Karpas-422 (cell line): ENCODE measurements around the gene TAS2R40. TPM values are rescaled to one million over a fixed set of nuclear protein-coding genes. Genes with fewer than 3 reads are reported as not detected.
A peak's percentile ranks its signal among the peaks of the same experiment; 100 is the strongest.
"Not testable (repeated sequence)": the region's sequence is repeated elsewhere in the genome, so short reads cannot be mapped to it uniquely, and the experiment has no call there.

ENCODE experiments used
- DNase-seq: peaks from one replicate; pipeline ENCODE4 v3.0.0-alpha.2; 2015
- H2AFZ ChIP-seq: fragments of 200-600 bp; sonication (generic); 2 replicates; pipeline ENCODE4 v1.6.1; 2014; ENCODE audit warnings: antibody characterized with exemption, low read length, mixed read lengths
- H3K27ac ChIP-seq: fragments of 200-600 bp; sonication (generic); 2 replicates; pipeline ENCODE4 v1.5.1; 2014; ENCODE audit warnings: mild to moderate bottlenecking, low read length, moderate library complexity
- H3K27me3 ChIP-seq: fragments of 200-600 bp; sonication (generic); 2 replicates; pipeline ENCODE4 v1.6.1; 2014; ENCODE audit warnings: low read length, mixed read lengths
- H3K36me3 ChIP-seq: fragments of 200-600 bp; sonication (generic); 2 replicates; pipeline ENCODE4 v1.6.1; 2014; ENCODE audit warnings: low read length, mixed read lengths; ENCODE audit not compliant: insufficient read depth
- H3K4me1 ChIP-seq: fragments of 200-600 bp; sonication (generic); 2 replicates; pipeline ENCODE4 v1.6.1; 2014; ENCODE audit warnings: mild to moderate bottlenecking, low read length, mixed read lengths
- H3K4me2 ChIP-seq: fragments of 200-600 bp; sonication (generic); 2 replicates; pipeline ENCODE4 v1.6.1; 2014; ENCODE audit warnings: low read length, low read depth, mild to moderate bottlenecking; ENCODE audit not compliant: poor library complexity, severe bottlenecking
- H3K4me3 ChIP-seq: fragments of 200-600 bp; sonication (generic); 2 replicates; pipeline ENCODE4 v1.5.1; 2014; ENCODE audit warnings: mild to moderate bottlenecking, antibody characterized with exemption, low read length, mixed read lengths
- H3K79me2 ChIP-seq: fragments of 200-600 bp; sonication (generic); 2 replicates; pipeline ENCODE4 v1.6.1; 2014; ENCODE audit warnings: mild to moderate bottlenecking, low read length, mixed read lengths
- H3K9ac ChIP-seq: fragments of 200-600 bp; sonication (generic); 2 replicates; pipeline ENCODE4 v1.6.0; 2014; ENCODE audit warnings: low read length
- H3K9me2 ChIP-seq: fragments of 200-600 bp; sonication (generic), shearing (Covaris generic); replicated peaks from 2 replicates; pipeline ENCODE4 v1.6.0; 2014; ENCODE audit warnings: mild to moderate bottlenecking, low read length, moderate library complexity; ENCODE audit not compliant: insufficient read depth
- H3K9me3 ChIP-seq: fragments of 300-700, 200-600 bp; sonication (generic); 2 replicates; pipeline ENCODE4 v1.6.1; 2014; ENCODE audit warnings: low read length, mixed read lengths
- H4K20me1 ChIP-seq: fragments of 200-600 bp; sonication (generic); 2 replicates; pipeline ENCODE4 v1.6.1; 2014; ENCODE audit warnings: mild to moderate bottlenecking, antibody characterized with exemption, low read length, low read depth; ENCODE audit not compliant: insufficient read depth
- total RNA-seq: library from RNA; depleted of rRNA; stranded (reverse); fragments of >200 nt; shearing (Covaris generic); gene quantifications from 2 replicates; pipeline ENCODE4 v1.2.3, GENCODE V29; 2014; ENCODE audit warnings: low replicate concordance

TAS2R40 gene
- total RNA-seq, 1 experiment from 2014 or later, result not detected

DNA sequence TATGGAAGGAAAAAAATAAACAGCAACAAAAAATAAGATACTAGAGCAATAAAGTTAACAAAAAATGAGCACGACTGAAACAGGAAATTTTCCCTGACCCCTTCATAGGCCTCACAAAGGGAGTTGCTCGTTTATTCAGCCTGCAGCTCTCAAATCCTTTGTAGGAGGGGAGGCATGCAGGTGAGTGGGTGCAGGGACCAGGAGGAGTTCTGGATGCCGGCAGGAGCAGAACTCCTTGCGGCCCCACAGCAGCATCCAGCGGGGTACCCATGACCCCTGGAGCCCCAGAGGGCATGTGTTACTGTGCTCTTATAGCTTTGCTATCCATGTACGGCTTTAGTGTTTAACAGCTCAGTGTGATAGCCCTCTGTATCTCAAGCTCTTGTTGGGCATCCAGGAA lies 32.8 kb upstream of the TAS2R40 start:
- Histone ChIP-seq H3K9me2 (no peaks in the 10 kb centered on the region), H3K36me3 (no peaks in the 10 kb centered on the region), H2AFZ (no peak overlapping the region), H3K27me3 (no peaks in the 10 kb centered on the region), H3K4me2 (no peak overlapping the region), H3K4me1 (no peaks in the 10 kb centered on the region), H3K9me3 (no peaks in the 10 kb centered on the region), H3K9ac (no peak overlapping the region), H4K20me1 (no peaks in the 10 kb centered on the region), H3K27ac (no peak overlapping the region), H3K79me2 (no peaks in the 10 kb centered on the region), H3K4me3 (no peak overlapping the region)
- DNase-seq, result no peak

DNA sequence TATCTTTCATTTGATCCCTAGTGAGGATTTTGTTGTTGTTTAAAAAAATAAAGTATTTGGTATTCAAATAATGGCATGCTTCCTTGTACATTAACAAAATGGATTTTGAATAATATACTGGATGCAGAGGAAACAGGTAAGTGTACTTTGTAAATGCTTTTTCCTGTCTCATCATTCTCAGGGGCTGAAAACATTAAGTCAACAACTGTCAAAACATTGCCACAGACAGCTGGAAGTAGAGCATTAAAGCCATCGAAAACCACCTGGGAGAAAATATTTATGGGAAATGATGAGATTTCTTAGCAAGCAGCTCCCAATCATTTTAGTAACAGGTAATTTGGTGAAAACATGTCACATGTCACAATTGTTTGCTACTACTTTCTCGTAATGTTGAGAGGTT lies 28.0 kb upstream of the TAS2R40 start:
- Histone ChIP-seq H3K36me3 (no peaks in the 10 kb centered on the region), H3K9ac (no peak overlapping the region), H3K9me2 (no peaks in the 10 kb centered on the region), H3K27me3 (no peaks in the 10 kb centered on the region), H3K4me1 (no peaks in the 10 kb centered on the region), H4K20me1 (no peaks in the 10 kb centered on the region), H3K27ac (no peak overlapping the region), H3K4me2 (no peak overlapping the region), H3K9me3 (no peaks in the 10 kb centered on the region), H3K4me3 (no peak overlapping the region), H2AFZ (no peak overlapping the region), H3K79me2 (no peaks in the 10 kb centered on the region)
- DNase-seq, result no peak

DNA sequence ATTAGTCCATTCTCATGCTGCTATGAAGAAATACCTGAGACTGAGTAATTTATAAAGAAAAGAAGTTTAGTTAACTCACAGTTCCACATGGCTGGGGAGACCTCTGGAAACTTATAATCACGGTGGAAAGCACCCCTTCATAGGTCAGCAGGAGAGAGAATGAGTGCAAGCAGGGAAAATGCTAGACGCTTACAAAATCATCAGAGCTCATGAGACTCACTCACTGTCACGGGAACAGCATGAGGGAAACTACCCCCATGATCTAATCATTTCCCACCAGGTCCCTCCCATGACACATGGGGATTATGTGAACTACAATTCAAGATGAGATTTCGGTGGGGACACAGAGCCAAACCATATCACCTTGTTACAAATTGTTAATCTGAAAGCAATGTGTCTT lies 22.8 kb upstream of the TAS2R40 start:
- Histone ChIP-seq H3K9me3 (no peaks in the 10 kb centered on the region), H4K20me1 (no peaks in the 10 kb centered on the region), H3K4me3 (no peak overlapping the region), H3K4me1 (no peaks in the 10 kb centered on the region), H3K9ac (no peak overlapping the region), H3K79me2 (no peaks in the 10 kb centered on the region), H3K27me3 (no peaks in the 10 kb centered on the region), H3K27ac (no peak overlapping the region), H3K4me2 (no peak overlapping the region), H3K9me2 (no peaks in the 10 kb centered on the region), H3K36me3 (no peaks in the 10 kb centered on the region), H2AFZ (no peak overlapping the region)
- no peak for DNase-seq

DNA sequence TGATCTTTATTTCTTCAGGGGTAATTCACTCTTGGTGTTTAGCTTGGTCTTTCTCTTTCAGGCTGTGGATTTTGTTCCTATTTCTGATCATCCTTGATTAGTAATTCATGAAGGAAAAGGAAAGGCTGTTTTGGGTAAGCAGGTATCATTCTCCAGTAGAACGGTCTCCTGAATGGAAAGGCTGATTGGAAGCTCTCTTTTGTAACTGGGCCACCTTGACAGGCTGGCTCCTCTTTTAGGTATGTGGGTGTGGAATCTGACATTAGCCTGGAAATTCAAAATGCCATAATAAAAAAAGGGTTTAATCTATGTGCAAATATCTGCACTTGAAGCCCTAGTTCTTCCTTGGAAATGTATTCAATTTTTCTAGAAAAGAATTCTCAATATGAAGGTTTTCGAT lies 19.7 kb upstream of the TAS2R40 start:
- Histone ChIP-seq H3K4me2 (no peak overlapping the region), H3K79me2 (no peaks in the 10 kb centered on the region), H3K27ac (no peak overlapping the region), H4K20me1 (no peaks in the 10 kb centered on the region), H3K9me3 (no peaks in the 10 kb centered on the region), H3K4me3 (no peak overlapping the region), H3K36me3 (no peaks in the 10 kb centered on the region), H3K27me3 (no peaks in the 10 kb centered on the region), H3K9me2 (no peaks in the 10 kb centered on the region), H2AFZ (no peak overlapping the region), H3K4me1 (peaks cover 15% of the 10 kb centered on the region), H3K9ac (no peak overlapping the region)
- DNase-seq, result no peak

DNA sequence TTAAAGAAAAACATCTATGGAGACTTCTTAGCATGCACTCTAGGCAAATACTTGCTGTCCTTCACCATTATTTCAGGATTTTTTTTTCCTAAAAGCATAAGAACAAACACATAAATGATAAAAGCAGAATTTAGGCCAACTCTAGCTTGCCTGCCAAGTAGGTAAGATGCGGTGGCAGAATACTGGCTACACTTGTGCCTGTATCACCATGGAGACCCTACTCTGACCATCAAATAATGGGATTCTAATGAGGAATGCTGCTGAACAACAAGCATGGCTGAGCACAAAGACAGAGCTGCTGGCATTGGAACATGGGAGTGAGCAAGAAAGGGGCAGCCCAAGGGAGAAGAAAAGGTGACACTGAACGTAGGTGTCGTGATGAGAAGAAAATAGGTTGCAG lies 18.5 kb upstream of the TAS2R40 start:
- H3K4me1 ChIP-seq, result peaks cover 15% of the 10 kb centered on the region
- H3K27me3 ChIP-seq, result no peaks in the 10 kb centered on the region
- H3K9me3 ChIP-seq, result no peaks in the 10 kb centered on the region
- no peak for DNase-seq
- H3K9ac ChIP-seq, result no peak overlapping the region
- H3K4me3 ChIP-seq, result no peak overlapping the region
- H4K20me1 ChIP-seq, result no peaks in the 10 kb centered on the region
- no peaks in the 10 kb centered on the region for H3K9me2 ChIP-seq
- H3K79me2 ChIP-seq, result no peaks in the 10 kb centered on the region
- H2AFZ ChIP-seq, result no peak overlapping the region
- H3K4me2 ChIP-seq, result no peak overlapping the region
- no peak overlapping the region for H3K27ac ChIP-seq
- no peaks in the 10 kb centered on the region for H3K36me3 ChIP-seq

DNA sequence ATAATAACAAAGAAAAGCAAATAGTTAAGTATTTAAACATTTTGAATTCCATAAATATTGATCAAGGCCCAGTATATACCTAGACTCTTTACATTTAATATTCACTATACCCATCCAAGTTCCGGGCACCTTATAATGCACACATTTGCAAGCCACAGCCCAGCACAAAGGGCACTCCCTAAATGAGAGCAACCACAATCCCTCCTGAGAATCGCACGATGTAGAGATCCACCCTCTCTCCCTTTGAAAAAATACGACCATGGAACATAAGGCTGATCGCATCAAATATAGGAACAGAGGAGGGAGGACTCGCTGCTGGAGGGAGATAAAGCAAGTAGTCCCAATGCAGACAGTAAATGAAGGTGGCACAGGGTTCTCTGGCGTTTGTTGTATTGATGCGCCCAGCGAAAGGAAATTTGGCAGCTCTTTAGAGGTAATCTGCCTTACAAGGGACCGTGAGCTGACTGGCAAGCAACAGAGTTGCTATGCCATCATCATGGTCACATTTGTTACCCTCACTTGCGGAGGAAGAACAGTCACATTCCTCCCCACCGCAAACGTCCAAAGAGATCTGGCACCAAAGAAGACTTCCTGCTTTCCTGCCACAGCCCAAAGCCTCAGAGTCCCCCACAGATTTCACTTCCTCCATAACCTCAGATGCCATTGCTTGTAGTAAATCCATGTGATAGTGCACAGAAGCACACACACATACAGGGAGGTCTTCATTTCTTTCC lies 16.1 kb upstream of the TAS2R40 start:
- no peaks in the 10 kb centered on the region for H3K27me3 ChIP-seq
- no peaks in the 10 kb centered on the region for H3K9me2 ChIP-seq
- peak overlapping the region; percentile 36; the same call in 1 of the 2 replicates for H2AFZ ChIP-seq
- H3K9me3 ChIP-seq, result no peaks in the 10 kb centered on the region
- H4K20me1 ChIP-seq, result no peaks in the 10 kb centered on the region
- peaks cover 15% of the 10 kb centered on the region for H3K4me1 ChIP-seq
- peak; percentile 58 for DNase-seq
- peak overlapping the region; percentile 16; the same call in 1 of the 2 replicates for H3K9ac ChIP-seq
- no peaks in the 10 kb centered on the region for H3K79me2 ChIP-seq
- no peak overlapping the region for H3K4me3 ChIP-seq
- no peaks in the 10 kb centered on the region for H3K36me3 ChIP-seq
- peak overlapping the region; percentile 22 for H3K4me2 ChIP-seq
- no peak overlapping the region for H3K27ac ChIP-seq

DNA sequence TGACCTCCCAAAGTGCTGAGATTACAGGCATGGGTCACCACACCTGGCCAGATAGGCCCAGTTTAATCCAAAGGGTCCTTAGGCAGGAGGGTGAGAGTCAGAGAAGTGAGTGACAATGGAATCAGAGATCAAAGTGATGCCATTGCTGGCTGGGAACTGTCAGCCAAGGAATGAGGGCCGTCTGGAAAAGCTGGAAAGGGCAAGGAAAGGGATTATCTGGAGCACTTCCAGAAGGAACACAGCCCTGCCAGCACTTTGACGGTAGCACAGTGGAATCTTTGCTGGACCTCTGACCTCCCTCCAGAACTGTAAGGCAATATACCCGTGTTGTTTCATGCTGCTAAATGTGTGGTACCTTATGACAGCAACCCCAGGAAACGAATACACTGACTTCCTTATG lies 11.3 kb upstream of the TAS2R40 start:
- no peak for DNase-seq
- H3K4me3 ChIP-seq, result no peak overlapping the region
- peaks cover 18% of the 10 kb centered on the region for H3K4me1 ChIP-seq
- no peaks in the 10 kb centered on the region for H3K79me2 ChIP-seq
- no peak overlapping the region for H3K9ac ChIP-seq
- no peak overlapping the region for H3K4me2 ChIP-seq
- no peaks in the 10 kb centered on the region for H3K27me3 ChIP-seq
- H3K36me3 ChIP-seq, result no peaks in the 10 kb centered on the region
- no peaks in the 10 kb centered on the region for H3K9me3 ChIP-seq
- H3K9me2 ChIP-seq, result no peaks in the 10 kb centered on the region
- H4K20me1 ChIP-seq, result no peaks in the 10 kb centered on the region
- no peak overlapping the region for H2AFZ ChIP-seq
- no peak overlapping the region for H3K27ac ChIP-seq

DNA sequence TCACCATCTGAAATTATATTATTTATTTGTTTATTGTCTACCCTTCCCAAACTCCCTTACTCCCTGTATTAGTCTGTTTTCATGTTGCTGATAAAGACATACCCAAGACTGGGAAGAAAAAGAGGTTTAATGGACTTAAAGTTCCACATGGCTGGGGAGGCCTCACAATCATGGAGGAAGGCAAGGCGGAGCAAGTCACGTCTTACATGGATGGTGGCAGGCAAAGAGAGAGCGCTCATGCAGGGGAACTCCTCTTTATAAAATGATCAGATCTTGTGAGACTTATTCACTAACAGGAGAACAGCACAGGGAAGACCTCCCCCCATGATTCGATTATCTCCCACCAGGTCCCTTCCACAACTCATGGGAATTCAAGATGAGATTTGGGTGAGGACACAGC lies 8.4 kb upstream of the TAS2R40 start:
- not testable (repeated sequence) for H3K4me2 ChIP-seq, H3K4me3 ChIP-seq, H2AFZ ChIP-seq, H3K4me1 ChIP-seq, H4K20me1 ChIP-seq, H3K9me3 ChIP-seq, H3K27ac ChIP-seq, H3K36me3 ChIP-seq, H3K9ac ChIP-seq, H3K27me3 ChIP-seq, H3K79me2 ChIP-seq, H3K9me2 ChIP-seq, DNase-seq
